Measurements from ENCODE around the gene FXYD1. TPM values are rescaled to one million over a fixed set of nuclear protein-coding genes. Genes with fewer than 3 reads are reported as not detected.

Gene FXYD1
- total RNA-seq, 1 donor from 2014 or later, result 0.52 TPM

DNA sequence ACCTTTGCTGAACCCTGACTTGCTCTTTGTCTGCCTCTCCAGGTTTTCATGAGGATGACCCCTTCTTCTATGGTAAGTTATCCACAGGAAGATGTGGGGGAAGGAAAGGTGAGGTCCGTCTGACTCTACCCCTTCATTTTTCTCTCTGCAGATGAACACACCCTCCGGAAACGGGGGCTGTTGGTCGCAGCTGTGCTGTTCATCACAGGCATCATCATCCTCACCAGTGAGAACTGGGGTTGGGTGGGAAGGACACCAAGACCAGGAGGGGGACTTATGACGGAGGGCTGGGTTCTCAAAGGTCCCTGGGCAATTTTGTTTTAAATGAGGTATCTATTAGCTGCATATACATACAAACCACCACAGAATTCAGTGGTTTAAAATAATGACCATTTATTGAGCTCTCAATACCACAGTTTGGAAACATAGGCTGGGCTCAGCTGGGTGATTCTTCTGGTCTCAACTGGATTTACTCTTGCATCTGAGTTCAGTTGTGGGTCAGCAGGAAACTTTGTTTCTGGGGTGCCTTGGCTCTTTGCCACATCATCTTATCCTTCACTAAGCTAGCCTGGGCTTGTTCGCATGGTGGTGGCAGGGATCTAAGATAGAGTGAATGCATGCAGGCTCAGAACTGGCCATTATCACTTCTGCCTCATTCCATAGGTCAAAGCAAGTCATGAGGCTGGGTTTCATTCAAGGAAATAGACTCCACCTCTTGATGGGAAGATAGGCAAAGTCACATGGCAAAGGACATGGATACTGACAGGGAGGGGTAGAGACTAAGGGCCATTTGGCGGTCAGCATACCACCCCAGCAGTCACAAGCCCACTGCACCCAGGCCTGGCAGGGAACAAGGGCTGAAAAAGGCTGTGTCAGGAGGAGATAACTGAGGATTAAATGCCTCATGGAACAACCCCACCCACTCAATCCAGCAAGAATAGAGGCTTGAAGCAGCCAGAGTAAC is 27.8 kb downstream of the FXYD1 start:
- H3K4me3 ChIP-seq (ENCODE audit: insufficient read depth, low read depth, low read length), result no peak overlapping the region
- no peaks in the 10 kb centered on the region for H3K27me3 Mint-ChIP-seq (ENCODE audit: low read depth, unreplicated experiment)
- no peaks in the 10 kb centered on the region for H3K79me2 ChIP-seq (ENCODE audit: insufficient read depth, low read length)
- peaks cover 50% of the 10 kb centered on the region for H3K36me3 Mint-ChIP-seq (ENCODE audit: low read depth, unreplicated experiment)
- no peaks in the 10 kb centered on the region for H3K4me1 ChIP-seq (ENCODE audit: insufficient read depth, low read length)
- TF ChIP-seq, protein P1, sequence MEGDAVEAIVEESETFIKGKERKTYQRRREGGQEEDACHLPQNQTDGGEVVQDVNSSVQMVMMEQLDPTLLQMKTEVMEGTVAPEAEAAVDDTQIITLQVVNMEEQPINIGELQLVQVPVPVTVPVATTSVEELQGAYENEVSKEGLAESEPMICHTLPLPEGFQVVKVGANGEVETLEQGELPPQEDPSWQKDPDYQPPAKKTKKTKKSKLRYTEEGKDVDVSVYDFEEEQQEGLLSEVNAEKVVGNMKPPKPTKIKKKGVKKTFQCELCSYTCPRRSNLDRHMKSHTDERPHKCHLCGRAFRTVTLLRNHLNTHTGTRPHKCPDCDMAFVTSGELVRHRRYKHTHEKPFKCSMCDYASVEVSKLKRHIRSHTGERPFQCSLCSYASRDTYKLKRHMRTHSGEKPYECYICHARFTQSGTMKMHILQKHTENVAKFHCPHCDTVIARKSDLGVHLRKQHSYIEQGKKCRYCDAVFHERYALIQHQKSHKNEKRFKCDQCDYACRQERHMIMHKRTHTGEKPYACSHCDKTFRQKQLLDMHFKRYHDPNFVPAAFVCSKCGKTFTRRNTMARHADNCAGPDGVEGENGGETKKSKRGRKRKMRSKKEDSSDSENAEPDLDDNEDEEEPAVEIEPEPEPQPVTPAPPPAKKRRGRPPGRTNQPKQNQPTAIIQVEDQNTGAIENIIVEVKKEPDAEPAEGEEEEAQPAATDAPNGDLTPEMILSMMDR (IDR thresholded peaks at IDR 0.05; ENCODE audit: insufficient read depth, low read depth, low read length), result no peak
- TF ChIP-seq EZH2 (IDR thresholded peaks at IDR 0.05; ENCODE audit: insufficient read depth, low read length), result no peak
- peaks cover 54% of the 10 kb centered on the region for H3K36me3 ChIP-seq (ENCODE audit: insufficient read depth, low read length)
- no peak overlapping the region for H3K27ac Mint-ChIP-seq (ENCODE audit: unreplicated experiment)
- FAIRE-seq, result no peak
- no peak overlapping the region for H3K4me3 Mint-ChIP-seq (ENCODE audit: unreplicated experiment)
- H2AFZ ChIP-seq (ENCODE audit: low read depth, low read length), result no peak overlapping the region
- peaks cover 18% of the 10 kb centered on the region for H3K9me3 ChIP-seq (ENCODE audit: insufficient read depth, low read depth, low read length)
- H3K4me1 Mint-ChIP-seq (ENCODE audit: low read depth, unreplicated experiment), result peaks cover 4% of the 10 kb centered on the region
- no peak overlapping the region for H3K27ac ChIP-seq (ENCODE audit: low read depth, low read length)
- DNase-seq (ENCODE audit: low read depth), result no peak
- H3K4me2 ChIP-seq (ENCODE audit: low read length), result no peak overlapping the region
- H3K9ac ChIP-seq (ENCODE audit: low read length), result no peak overlapping the region
- H3K27me3 ChIP-seq (ENCODE audit: insufficient read depth, low read length), result no peaks in the 10 kb centered on the region
- peaks cover 30% of the 10 kb centered on the region for H3K9me3 Mint-ChIP-seq (ENCODE audit: unreplicated experiment)
- H4K20me1 ChIP-seq (ENCODE audit: insufficient read depth, low read length), result peaks cover 4% of the 10 kb centered on the region

DNA sequence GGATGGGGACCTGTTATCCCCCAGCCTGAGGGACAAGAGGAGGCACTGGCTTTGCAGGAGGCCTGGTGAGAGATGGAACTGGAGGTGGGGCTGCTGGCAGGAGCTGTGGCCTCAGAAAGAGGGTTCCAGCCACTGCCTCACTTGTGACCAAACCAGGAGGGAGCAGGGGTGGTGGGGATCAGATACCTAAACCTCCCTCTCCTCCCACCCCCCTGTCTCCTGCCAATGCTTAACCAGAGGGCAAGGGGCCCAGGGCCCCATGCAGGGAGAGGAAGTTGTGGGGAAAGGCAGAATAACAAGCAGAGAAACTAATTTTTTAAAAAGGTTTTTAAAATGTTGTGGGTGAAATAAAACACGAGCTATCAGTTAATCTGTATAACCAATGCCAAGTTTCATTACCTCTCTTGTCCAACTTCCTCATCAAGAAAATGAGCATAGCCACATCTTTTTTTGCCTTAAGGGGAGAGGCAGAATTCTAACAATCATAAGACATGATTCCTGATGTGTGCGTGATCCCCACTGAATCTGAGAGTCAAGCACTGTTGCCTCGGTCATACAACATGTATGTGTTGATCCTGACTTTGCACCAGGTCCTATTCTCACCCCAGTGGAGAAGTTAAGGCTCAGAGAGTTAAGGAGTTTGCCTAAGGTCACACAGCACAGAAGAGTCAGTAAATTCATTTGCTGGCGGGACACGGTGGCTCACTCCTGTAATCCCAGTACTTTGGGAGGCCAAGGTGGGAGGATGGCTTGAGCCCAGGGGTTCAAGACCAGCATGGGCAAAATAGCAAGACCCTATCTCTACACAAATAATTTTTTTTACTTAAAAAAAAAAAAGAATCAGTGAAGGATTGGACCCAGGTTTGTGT is 28.9 kb downstream of the FXYD1 start:
- Mint-ChIP-seq H3K27me3 (ENCODE audit: low read depth, unreplicated experiment) (no peaks in the 10 kb centered on the region), H3K9me3 (ENCODE audit: unreplicated experiment) (peaks cover 24% of the 10 kb centered on the region), H3K36me3 (ENCODE audit: low read depth, unreplicated experiment) (peaks cover 41% of the 10 kb centered on the region), H3K27ac (ENCODE audit: unreplicated experiment) (no peak overlapping the region), H3K4me3 (ENCODE audit: unreplicated experiment) (peak overlapping the region; percentile 40), H3K4me1 (ENCODE audit: low read depth, unreplicated experiment) (peaks cover 4% of the 10 kb centered on the region)
- TF ChIP-seq EZH2 (IDR thresholded peaks at IDR 0.05; ENCODE audit: insufficient read depth, low read length), result no peak
- TF ChIP-seq, protein P1 (IDR thresholded peaks at IDR 0.05; ENCODE audit: insufficient read depth, low read depth, low read length), result no peak
- Histone ChIP-seq H3K4me1 (ENCODE audit: insufficient read depth, low read length) (no peaks in the 10 kb centered on the region), H2AFZ (ENCODE audit: low read depth, low read length) (no peak overlapping the region), H3K79me2 (ENCODE audit: insufficient read depth, low read length) (no peaks in the 10 kb centered on the region), H3K27ac (ENCODE audit: low read depth, low read length) (no peak overlapping the region), H3K27me3 (ENCODE audit: insufficient read depth, low read length) (no peaks in the 10 kb centered on the region), H3K36me3 (ENCODE audit: insufficient read depth, low read length) (peaks cover 43% of the 10 kb centered on the region), H3K9ac (ENCODE audit: low read length) (no peak overlapping the region), H3K4me3 (ENCODE audit: insufficient read depth, low read depth, low read length) (no peak overlapping the region), H3K9me3 (ENCODE audit: insufficient read depth, low read depth, low read length) (peaks cover 14% of the 10 kb centered on the region), H4K20me1 (ENCODE audit: insufficient read depth, low read length) (peaks cover 4% of the 10 kb centered on the region), H3K4me2 (ENCODE audit: low read length) (no peak overlapping the region)
- FAIRE-seq, result no peak
- no peak for DNase-seq (ENCODE audit: low read depth)
